IMR-90 (cell line): ENCODE data around the gene IL2RA. TPM values are rescaled to one million over a fixed set of nuclear protein-coding genes. Genes with fewer than 3 reads are reported as not detected.

Experiments used
- ATAC-seq: fragments of 200-7000 bp; cut with Tn5 transposase; 2 replicates; pipeline ENCODE4 v1.9.1; 2020; ENCODE audit warnings: low read depth, mild to moderate bottlenecking, moderate library complexity
- BruUV-seq: library from RNA; stranded (reverse); fragments of 400-500 nt; replicated peaks from 2 replicates; lab custom pipeline; 2021; lab: Mats Ljungman, UMichigan
- CTCF ChIA-PET: fragments of 300-600 bp; formaldehyde crosslinking; extraction: SDS; loops from one replicate; lab custom pipeline; 2021; ENCODE audit warnings: antibody characterized with exemption; lab: Yijun Ruan, JAX
- POLR2A ChIA-PET: fragments of 300-600 bp; sonication (Branson Sonifier 250); formaldehyde crosslinking; loops from one replicate; lab custom pipeline; 2022; ENCODE audit warnings: antibody characterized with exemption; ENCODE audit not compliant: unreplicated experiment; lab: Charles Lee
- DNase-seq: peaks from one replicate; pipeline ENCODE4 v3.0.0; 2013
- H2AFZ ChIP-seq: replicated peaks from 2 replicates; pipeline ENCODE3; 2013; ENCODE audit warnings: low read length, mild to moderate bottlenecking; ENCODE audit not compliant: poor library complexity
- H2AK5ac ChIP-seq: 2 replicates; pipeline ENCODE4 v1.6.1; 2013; ENCODE audit warnings: low read depth, low read length, inconsistent platforms
- H2AK9ac ChIP-seq: replicated peaks from 2 replicates; pipeline ENCODE3; 2013; ENCODE audit warnings: mild to moderate bottlenecking, low read depth, low read length, moderate library complexity; ENCODE audit not compliant: poor library complexity
- H2BK120ac ChIP-seq: 2 replicates; pipeline ENCODE4 v1.6.1; 2013; ENCODE audit warnings: low read depth, low read length, inconsistent platforms
- H2BK15ac ChIP-seq: 3 replicates; pipeline ENCODE4 v1.6.1; 2013; ENCODE audit warnings: low read depth, low read length, inconsistent platforms
- H2BK20ac ChIP-seq: 2 replicates; pipeline ENCODE4 v1.6.1; 2013; ENCODE audit warnings: low read depth, mild to moderate bottlenecking, inconsistent platforms, low read length, moderate library complexity
- H2BK5ac ChIP-seq: 2 replicates; pipeline ENCODE4 v1.6.1; 2013; ENCODE audit warnings: mild to moderate bottlenecking, low read depth, low read length, inconsistent platforms; ENCODE audit not compliant: poor library complexity, severe bottlenecking
- H3K14ac ChIP-seq: replicated peaks from 2 replicates; pipeline ENCODE4 v1.6.1; 2013; ENCODE audit warnings: low read depth, low read length, inconsistent platforms
- H3K18ac ChIP-seq: 2 replicates; pipeline ENCODE4 v1.6.1; 2013; ENCODE audit warnings: low read depth, low read length, control low read depth
- H3K23ac ChIP-seq: 2 replicates; pipeline ENCODE4 v1.6.1; 2013; ENCODE audit warnings: low read depth, low read length, inconsistent platforms
- H3K27ac ChIP-seq: 2 replicates; pipeline ENCODE4 v1.5.1; 2013; ENCODE audit warnings: mild to moderate bottlenecking, control low read depth, low read length; ENCODE audit not compliant: insufficient read depth
- H3K27me3 ChIP-seq: 2 replicates; pipeline ENCODE4 v1.6.1; 2013; ENCODE audit warnings: low read length; ENCODE audit not compliant: control insufficient read depth, insufficient read depth
- H3K36me3 ChIP-seq: 2 replicates; pipeline ENCODE4 v1.6.1; 2013; ENCODE audit warnings: low read length, mixed read lengths; ENCODE audit not compliant: control insufficient read depth, insufficient read depth
- H3K4ac ChIP-seq: 2 replicates; pipeline ENCODE4 v1.6.1; 2013; ENCODE audit warnings: low read depth, low read length, inconsistent platforms
- H3K4me1 ChIP-seq: 2 replicates; pipeline ENCODE4 v1.6.1; 2013; ENCODE audit warnings: low read length, mixed read lengths; ENCODE audit not compliant: control insufficient read depth, insufficient read depth
- H3K4me2 ChIP-seq: 2 replicates; pipeline ENCODE4 v1.6.1; 2013; ENCODE audit warnings: low read depth, mild to moderate bottlenecking, control low read depth, low read length, moderate library complexity
- H3K4me3 ChIP-seq: 2 replicates; pipeline ENCODE4 v1.5.1; 2013; ENCODE audit warnings: low read depth, mild to moderate bottlenecking, control low read depth, low read length, moderate library complexity; ENCODE audit not compliant: insufficient read depth
- H3K56ac ChIP-seq: 2 replicates; pipeline ENCODE4 v1.6.1; 2013; ENCODE audit warnings: low read length, inconsistent platforms; ENCODE audit not compliant: insufficient read depth; ENCODE audit errors: extremely low read depth
- H3K79me1 ChIP-seq, 2 experiments: 2 replicates each; pipeline ENCODE4 v1.6.1; 2013; ENCODE audit warnings: low read length in 2 of 2, inconsistent platforms in 1 of 2, low read depth in 1 of 2
- H3K9ac ChIP-seq: 2 replicates; pipeline ENCODE4 v1.6.1; 2013; ENCODE audit warnings: low read depth, low read length, control low read depth
- H3K9me1 ChIP-seq: 2 replicates; pipeline ENCODE4 v1.6.1; 2013; ENCODE audit warnings: low read length, inconsistent platforms; ENCODE audit not compliant: insufficient read depth
- H3K9me3 ChIP-seq: 2 replicates; pipeline ENCODE4 v1.6.1; 2013; ENCODE audit warnings: low read length; ENCODE audit not compliant: control insufficient read depth, insufficient read depth
- H4K20me1 ChIP-seq: 2 replicates; pipeline ENCODE4 v1.6.1; 2013; ENCODE audit warnings: low read length, inconsistent platforms; ENCODE audit not compliant: insufficient read depth
- H4K5ac ChIP-seq: 2 replicates; pipeline ENCODE4 v1.6.1; 2013; ENCODE audit warnings: mild to moderate bottlenecking, low read depth, low read length, control low read depth
- H4K8ac ChIP-seq, 2 experiments: 2 replicates each; pipeline ENCODE4 v1.6.1; 2013; ENCODE audit warnings: low read depth in 2 of 2, low read length in 2 of 2, control low read depth in 1 of 2, inconsistent platforms in 1 of 2
- H4K91ac ChIP-seq: 2 replicates; pipeline ENCODE4 v1.6.1; 2013; ENCODE audit warnings: low read depth, low read length, inconsistent platforms; ENCODE audit not compliant: insufficient read depth
- BHLHE40 ChIP-seq: fragments of 150-350 bp; IDR thresholded peaks from 2 replicates; pipeline ENCODE4 v1.6.1; 2016; ENCODE audit warnings: mild to moderate bottlenecking, low read depth, low read length
- CEBPB ChIP-seq: IDR thresholded peaks from 2 replicates; pipeline ENCODE4 v1.6.1; 2012; ENCODE audit warnings: low read depth, low read length, improper control_type of control experiment
- CHD1 ChIP-seq: IDR thresholded peaks from 2 replicates; pipeline ENCODE4 v1.6.1; 2012; ENCODE audit warnings: low read depth, low read length, improper control_type of control experiment
- CTCF ChIP-seq: conservative IDR thresholded peaks from 2 replicates; pipeline ENCODE4 v1.5.1; 2012; ENCODE audit warnings: mild to moderate bottlenecking, low read depth, low read length, improper control_type of control experiment
- ELK1 ChIP-seq: fragments of 150-350 bp; IDR thresholded peaks from 2 replicates; pipeline ENCODE4 v1.6.1; 2016; ENCODE audit warnings: low read depth, mild to moderate bottlenecking, low read length, moderate library complexity, borderline replicate concordance
- FOS ChIP-seq: fragments of 150-350 bp; IDR thresholded peaks from 2 replicates; pipeline ENCODE4 v1.6.1; 2016; ENCODE audit warnings: low read depth, low read length
- MAFK ChIP-seq: IDR thresholded peaks from 2 replicates; pipeline ENCODE4 v1.6.1; 2012; ENCODE audit warnings: low read depth, low read length, improper control_type of control experiment
- MAZ ChIP-seq: IDR thresholded peaks from 2 replicates; pipeline ENCODE4 v1.6.1; 2012; ENCODE audit warnings: low read depth, mild to moderate bottlenecking, low read length, improper control_type of control experiment, moderate library complexity, borderline replicate concordance
- MXI1 ChIP-seq: IDR thresholded peaks from 2 replicates; pipeline ENCODE4 v1.6.1; 2012; ENCODE audit warnings: low read depth, mild to moderate bottlenecking, low read length, moderate library complexity, borderline replicate concordance
- NFE2L2 ChIP-seq: fragments of 150-350 bp; IDR thresholded peaks from 2 replicates; pipeline ENCODE4 v1.6.1; 2016; ENCODE audit warnings: low read depth, mild to moderate bottlenecking, low read length
- POLR2A ChIP-seq: IDR thresholded peaks from 2 replicates; pipeline ENCODE4 v1.6.1; 2012; ENCODE audit warnings: mild to moderate bottlenecking, low read depth, low read length
- RAD21 ChIP-seq: IDR thresholded peaks from 2 replicates; pipeline ENCODE4 v1.6.1; 2012; ENCODE audit warnings: low read length, improper control_type of control experiment
- RCOR1 ChIP-seq: IDR thresholded peaks from 2 replicates; pipeline ENCODE4 v1.6.1; 2012; ENCODE audit warnings: mild to moderate bottlenecking, low read length, improper control_type of control experiment; ENCODE audit not compliant: insufficient replicate concordance
- RFX5 ChIP-seq: IDR thresholded peaks from 2 replicates; pipeline ENCODE4 v1.8.0; 2012; ENCODE audit warnings: low read depth, mild to moderate bottlenecking, low read length, moderate library complexity
- SMC3 ChIP-seq: fragments of 150-350 bp; IDR thresholded peaks from 2 replicates; pipeline ENCODE4 v1.6.1; 2016; ENCODE audit warnings: low read depth, mild to moderate bottlenecking, antibody characterized with exemption, low read length, moderate library complexity
- USF2 ChIP-seq: fragments of 150-350 bp; IDR thresholded peaks from 2 replicates; pipeline ENCODE4 v1.6.1; 2017; ENCODE audit warnings: mild to moderate bottlenecking, antibody characterized with exemption, low read length, low read depth
- WGBS, 2 experiments: methylation state at CpG; one replicate each; pipeline versions ENCODE4 v1.1.5 to v1.1.7; 2013; ENCODE audit warnings: missing lambda C conversion rate in 2 of 2; ENCODE audit not compliant: insufficient read length in 1 of 2; ENCODE audit errors: extremely low coverage in 2 of 2; 5-methylcytosine and 5-hydroxymethylcytosine counted together
- dilution Hi-C: fragments of 300-500 bp; cut with HindIII; formaldehyde crosslinking; loops from one replicate; pipeline ENCODE4 v1.14.3; 2018; ENCODE audit warnings: low sequenced_read_pairs; ENCODE audit not compliant: unreplicated experiment
- in situ Hi-C: fragments of 300-500 bp; cut with MboI; formaldehyde crosslinking; loops from 3 replicates; pipeline ENCODE4 v1.14.3; 2019; ENCODE audit warnings: low sequenced_read_pairs, inconsistent platforms, mixed read lengths
- intact Hi-C: fragments of 100-400 bp; cut with micrococcal nuclease; formaldehyde crosslinking; loops from 2 replicates; pipeline ENCODE4 v1.10.0; 2022
- polyA plus RNA-seq, 3 experiments: library from polyadenylated mRNA; depleted of rRNA; stranded (reverse); fragments of >200 nt; gene quantifications; 2 replicates each; pipeline ENCODE4 v1.2.3, GENCODE V29; 2012; ENCODE audit warnings: low replicate concordance in 1 of 3
- total RNA-seq: library from RNA; depleted of rRNA; stranded (reverse); fragments of >200 nt; gene quantifications from 2 replicates; pipeline ENCODE4 v1.2.3, GENCODE V29; 2012

The IL2RA gene
- total and polyA plus RNA-seq, 2 of the 4 experiments (the other 2 are of a cell fraction): not detected

GRCh38 chr10:6044751-6045313, 17.3 kb downstream of the IL2RA start:
- Histone ChIP-seq H3K79me1 (no peaks in the 10 kb centered on the region), H4K20me1 (no peaks in the 10 kb centered on the region), H4K91ac (no peak overlapping the region), H2BK5ac (no peak overlapping the region), H3K4ac (no peak overlapping the region), H3K27ac (no peak overlapping the region), H3K9me1 (no peaks in the 10 kb centered on the region), H2BK120ac (no peak overlapping the region), H3K9me3 (no peaks in the 10 kb centered on the region; the same call in 1 of the 2 replicates), H3K36me3 (no peaks in the 10 kb centered on the region), H4K8ac (no peak overlapping the region), H3K56ac (no peak overlapping the region), H2AK9ac (no peak overlapping the region), H3K4me3 (no peak overlapping the region), H3K14ac (no peak overlapping the region), H3K9ac (no peak overlapping the region), H4K5ac (no peak overlapping the region), H3K23ac (no peak overlapping the region), H3K4me1 (no peaks in the 10 kb centered on the region), H2AFZ (no peak overlapping the region), H2BK15ac (no peak overlapping the region), H3K27me3 (peaks cover 45% of the 10 kb centered on the region), H2AK5ac (no peak overlapping the region), H3K18ac (no peak overlapping the region), H2BK20ac (no peak overlapping the region), H3K4me2 (no peak overlapping the region)
- DNase-seq: no peak
- ATAC-seq: no peak
- BruUV-seq: no TSS peak
- TF ChIP-seq CHD1 (no peak), BHLHE40 (no peak), USF2 (no peak), MXI1 (no peak), POLR2A (no peak), MAFK (no peak), RAD21 (no peak), RCOR1 (no peak), CTCF (no peak), NFE2L2 (no peak), MAZ (no peak), RFX5 (no peak), SMC3 (no peak), CEBPB (no peak), FOS (no peak), ELK1 (no peak)
- WGBS, 2 experiments: 70% methylated on average over 2 of the region's 4 CpGs; no CpG with 5 or more reads in 1 of the 2 experiments
- intact Hi-C loops: no loop called here
- dilution Hi-C loops: no loop called here
- POLR2A ChIA-PET: no interaction called here
- in situ Hi-C loops: no loop called here
- CTCF ChIA-PET: no interaction called here
